Measurements from ENCODE around the gene BRWD1. TPM values are rescaled to one million over a fixed set of nuclear protein-coding genes. Genes with fewer than 3 reads are reported as not detected.

Gene BRWD1
- total RNA-seq, 1 experiment from 2014 or later, result 53.3 TPM

- TF ChIP-seq MLX (CRISPR knock-in tag; IDR thresholded peaks at IDR 0.05), result no peak
- no peak for TF ChIP-seq ZNF423 (CRISPR knock-in tag; IDR thresholded peaks at IDR 0.05)
- no peak for TF ChIP-seq SMAD3 (CRISPR knock-in tag; IDR thresholded peaks at IDR 0.05; ENCODE audit: borderline replicate concordance)
- TF ChIP-seq NR2C2 (CRISPR knock-in tag; IDR thresholded peaks at IDR 0.05), result no peak
- no peak for TF ChIP-seq NFYB (CRISPR knock-in tag; conservative IDR thresholded peaks at IDR 0.05; ENCODE audit: low read depth)
- no peak for TF ChIP-seq ZNF396 (CRISPR knock-in tag; IDR thresholded peaks at IDR 0.05; ENCODE audit: borderline replicate concordance)
- TF ChIP-seq ATF2 (CRISPR knock-in tag; IDR thresholded peaks at IDR 0.05; ENCODE audit: borderline replicate concordance, low read depth), result no peak
- TF ChIP-seq FOXJ3 (CRISPR knock-in tag; IDR thresholded peaks at IDR 0.05; ENCODE audit: borderline replicate concordance), result no peak
- TF ChIP-seq ETV6 (CRISPR knock-in tag; IDR thresholded peaks at IDR 0.05), result no peak
- TF ChIP-seq PRDM15 (CRISPR knock-in tag; IDR thresholded peaks at IDR 0.05), result no peak
- TF ChIP-seq ZSCAN18 (CRISPR knock-in tag; IDR thresholded peaks at IDR 0.05), result no peak
- no peak for TF ChIP-seq HMGA2 (CRISPR knock-in tag; IDR thresholded peaks at IDR 0.05)
- no peak for TF ChIP-seq MAX (CRISPR knock-in tag; IDR thresholded peaks at IDR 0.05)
- Mint-ChIP-seq H3K27me3 (ENCODE audit: low read depth) (no peaks in the 10 kb centered on the region; the same call in 1 of the 2 replicates), H3K4me3 (no peak overlapping the region), H3K4me1 (peaks cover 15% of the 10 kb centered on the region), H3K9me3 (peaks cover 5% of the 10 kb centered on the region), H3K36me3 (no peaks in the 10 kb centered on the region), H3K27ac (no peak overlapping the region)
- ATAC-seq (no peak), DNase-seq (ENCODE audit: low spot score) (no peak)
- CTCF ChIA-PET, result no interaction called here
- POLR2A ChIA-PET, result interaction anchor here (2.0 kb wide), 1 partner anchor 21 kb away, joined by 6 read pairs; the partner anchor contains the start of gene HMGN1
These were observed 14.3 kb upstream of the BRWD1 start for GRCh38 chr21:39327727-39328126.

GRCh38 chr21:39326607-39327307 is 13.3 kb upstream of the BRWD1 start:
- H3K9me3 Mint-ChIP-seq, result peaks cover 5% of the 10 kb centered on the region
- TF ChIP-seq ZNF532 (CRISPR knock-in tag; IDR thresholded peaks at IDR 0.05; ENCODE audit: borderline replicate concordance), result no peak
- TF ChIP-seq GTF2I (CRISPR knock-in tag; conservative IDR thresholded peaks at IDR 0.05), result peak; percentile 81; the same call in 1 of the 2 replicates
- TF ChIP-seq GABPB1 (CRISPR knock-in tag; IDR thresholded peaks at IDR 0.05), result no peak
- no peak overlapping the region for H3K4me3 Mint-ChIP-seq
- H3K4me1 Mint-ChIP-seq, result peaks cover 8% of the 10 kb centered on the region; the same call in 1 of the 2 replicates
- ATAC-seq (peak; percentile 56), DNase-seq (ENCODE audit: low spot score) (no peak)
- no peaks in the 10 kb centered on the region for H3K36me3 Mint-ChIP-seq
- POLR2A ChIA-PET, result interaction anchor here (2.0 kb wide), 1 partner anchor 22 kb away, joined by 6 read pairs; the partner anchor contains the start of gene HMGN1
- H3K27ac Mint-ChIP-seq, result no peak overlapping the region
- CTCF ChIA-PET, result interaction anchor here (0.6 to 1.0 kb wide), 2 partner anchors 17 to 54 kb away, joined by 3 read pairs; a partner anchor contains a TSS
- H3K27me3 Mint-ChIP-seq (ENCODE audit: low read depth), result no peaks in the 10 kb centered on the region; the same call in 1 of the 2 replicates

Data from WTC11 (cell line).